Loucy (cell line): Measurements from ENCODE around the gene PTGR1.

Experiments
- EZH2phosphoT487 ChIP-seq: fragments of 200-600 bp; IDR thresholded peaks from 2 replicates; pipeline ENCODE4 v1.6.1; 2018; ENCODE audit warnings: antibody characterized with exemption, mild to moderate bottlenecking, moderate library complexity, borderline replicate concordance
- TF ChIP-seq, protein P1 (sequence below): fragments of 200-600 bp; sonication (generic); conservative IDR thresholded peaks from 2 replicates; pipeline ENCODE4 v1.5.1; 2014; ENCODE audit warnings: mild to moderate bottlenecking, antibody characterized with exemption, low read length

DNA sequence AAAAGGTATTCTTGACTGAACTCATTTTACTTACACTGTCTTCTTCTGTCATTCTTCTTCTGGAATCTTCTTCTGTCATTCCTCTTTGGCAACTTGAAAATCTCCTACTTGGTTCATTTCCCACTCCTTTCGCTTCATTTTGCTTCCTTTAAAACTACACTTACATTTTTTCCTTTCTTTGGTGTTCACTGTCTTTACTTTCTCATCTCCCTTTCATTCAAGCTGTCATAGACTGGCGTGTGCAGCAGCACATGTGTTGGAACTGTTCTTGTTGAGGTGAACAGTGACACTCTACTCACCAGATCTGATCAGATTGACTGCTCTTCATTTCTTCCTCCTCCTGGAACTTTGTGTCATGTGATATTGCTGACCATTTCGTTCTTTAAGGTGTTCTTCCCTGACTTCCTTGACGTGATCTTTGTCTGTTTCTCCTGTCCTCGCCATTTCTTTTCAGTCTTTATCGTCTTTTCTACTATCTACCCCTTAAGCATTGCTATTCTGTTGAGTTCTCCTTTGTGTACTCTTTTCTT, 38.0 kb upstream of the PTGR1 start:
- TF ChIP-seq, protein P1, sequence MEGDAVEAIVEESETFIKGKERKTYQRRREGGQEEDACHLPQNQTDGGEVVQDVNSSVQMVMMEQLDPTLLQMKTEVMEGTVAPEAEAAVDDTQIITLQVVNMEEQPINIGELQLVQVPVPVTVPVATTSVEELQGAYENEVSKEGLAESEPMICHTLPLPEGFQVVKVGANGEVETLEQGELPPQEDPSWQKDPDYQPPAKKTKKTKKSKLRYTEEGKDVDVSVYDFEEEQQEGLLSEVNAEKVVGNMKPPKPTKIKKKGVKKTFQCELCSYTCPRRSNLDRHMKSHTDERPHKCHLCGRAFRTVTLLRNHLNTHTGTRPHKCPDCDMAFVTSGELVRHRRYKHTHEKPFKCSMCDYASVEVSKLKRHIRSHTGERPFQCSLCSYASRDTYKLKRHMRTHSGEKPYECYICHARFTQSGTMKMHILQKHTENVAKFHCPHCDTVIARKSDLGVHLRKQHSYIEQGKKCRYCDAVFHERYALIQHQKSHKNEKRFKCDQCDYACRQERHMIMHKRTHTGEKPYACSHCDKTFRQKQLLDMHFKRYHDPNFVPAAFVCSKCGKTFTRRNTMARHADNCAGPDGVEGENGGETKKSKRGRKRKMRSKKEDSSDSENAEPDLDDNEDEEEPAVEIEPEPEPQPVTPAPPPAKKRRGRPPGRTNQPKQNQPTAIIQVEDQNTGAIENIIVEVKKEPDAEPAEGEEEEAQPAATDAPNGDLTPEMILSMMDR, result no peak
- TF ChIP-seq EZH2phosphoT487, result no peak
